ENCODE results near the gene HIVEP3. TPM values are rescaled to one million over a fixed set of nuclear protein-coding genes. Genes with fewer than 3 reads are reported as not detected.

HIVEP3 gene
- total and polyA plus RNA-seq, 2 of the 13 experiments (the other 11 are each of a cell fraction or from before 2014, with no cell fraction given), result 0.05 TPM; not detected in 1

DNA sequence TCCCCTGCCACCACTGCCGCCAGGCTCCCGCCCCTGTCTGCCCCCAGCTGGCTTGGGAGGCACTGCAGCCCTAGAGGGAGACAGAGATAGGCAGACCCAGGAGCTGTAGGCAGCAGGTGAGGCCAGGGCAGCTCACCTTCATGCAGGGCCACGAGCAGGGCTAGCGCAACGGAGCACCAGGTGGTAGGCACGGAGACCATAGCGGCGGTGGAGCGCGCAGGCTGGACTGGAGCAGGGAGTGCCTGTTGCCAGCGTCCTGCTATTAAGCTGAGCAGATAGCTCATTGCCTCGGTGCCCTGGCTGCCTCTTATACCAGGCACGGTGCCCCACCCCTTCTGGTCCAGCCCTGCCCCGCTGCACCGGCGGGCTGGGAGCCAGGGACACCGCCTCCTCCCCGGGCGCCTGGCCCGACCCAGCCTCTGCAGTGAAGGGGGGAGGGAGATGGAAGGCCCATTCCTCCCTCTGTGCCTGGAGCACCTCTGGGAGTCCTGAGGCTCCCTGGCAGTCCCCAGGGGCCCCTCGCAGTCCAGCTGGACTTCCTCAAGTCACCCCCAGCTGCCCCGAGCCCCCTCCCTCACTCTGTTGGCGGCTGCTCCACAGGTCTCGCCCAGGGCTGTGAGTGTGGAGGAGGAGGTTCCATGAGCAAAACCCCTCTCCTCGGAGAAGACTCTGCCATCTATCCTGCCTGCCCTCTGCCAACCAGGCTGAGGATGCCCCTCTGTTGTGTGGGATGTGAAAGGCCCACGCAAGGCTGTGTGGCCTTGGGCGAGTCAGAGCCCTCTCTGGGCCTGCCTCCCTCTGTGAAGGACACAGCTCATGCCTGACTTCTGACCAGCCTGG is 434.1 kb downstream of the HIVEP3 start, which contains the start of gene EDN2:
TSS of gene EDN2 (minus strand) at position 282 of the 840 bp plus-strand sequence. CDS start at position 200, 82 bp downstream.
- CTCF ChIA-PET (ENCODE audit: low intra/inter-chr PET ratio, low total read pairs), result no interaction called here
- ATAC-seq, result peak; percentile 85
- Histone ChIP-seq H4K20me1 (ENCODE audit: insufficient read depth, low read length) (no peaks in the 10 kb centered on the region), H3K4me3 (replicated peaks in 1 of 3; ENCODE audit: insufficient read depth in 1 of 3, low read depth in 2 of 3, low read length in 3 of 3) (no peak within 1 kb of the TSS), H3K27ac (ENCODE audit: extremely low read length, insufficient read depth, low read length) (no peak within 1 kb of the TSS), H3K27me3 (ENCODE audit: control insufficient read depth in 1 of 2, insufficient read depth in 2 of 2, low read length in 2 of 2) (peaks cover 0 to 8% of the 10 kb centered on the region in 2 experiments; a peak in 3 of 5 replicates), H3K9ac (ENCODE audit: insufficient read depth, low read depth, low read length) (no peak within 1 kb of the TSS), H3K4me2 (ENCODE audit: low read depth, low read length) (no peak within 1 kb of the TSS), H3K36me3 (replicated peaks in 1 of 2; ENCODE audit: control insufficient read depth in 1 of 2, insufficient read depth in 2 of 2, low read length in 2 of 2) (no peaks in the 10 kb centered on the region), H3K79me2 (ENCODE audit: insufficient read depth, low read length) (no peaks in the 10 kb centered on the region), H2AFZ (ENCODE audit: low read length) (no peak within 1 kb of the TSS), H3K4me1 (ENCODE audit: insufficient read depth, low read length) (peaks cover 20% of the 10 kb centered on the region), H3K9me3 (ENCODE audit: low read length) (no peaks in the 10 kb centered on the region)
- BruUV-seq (replicated peaks), result no TSS peak
- in situ Hi-C loops (cut with HindIII; ENCODE audit: extremely low pct_ligation_motif_present, low pct_unique_long_range_greater_than_20kb), result no loop called here
- no peak for FAIRE-seq
- POLR2A ChIA-PET, result no interaction called here
- TF ChIP-seq SMC3 (IDR thresholded peaks at IDR 0.05; ENCODE audit: low read length), result no peak
- TF ChIP-seq, protein P1, sequence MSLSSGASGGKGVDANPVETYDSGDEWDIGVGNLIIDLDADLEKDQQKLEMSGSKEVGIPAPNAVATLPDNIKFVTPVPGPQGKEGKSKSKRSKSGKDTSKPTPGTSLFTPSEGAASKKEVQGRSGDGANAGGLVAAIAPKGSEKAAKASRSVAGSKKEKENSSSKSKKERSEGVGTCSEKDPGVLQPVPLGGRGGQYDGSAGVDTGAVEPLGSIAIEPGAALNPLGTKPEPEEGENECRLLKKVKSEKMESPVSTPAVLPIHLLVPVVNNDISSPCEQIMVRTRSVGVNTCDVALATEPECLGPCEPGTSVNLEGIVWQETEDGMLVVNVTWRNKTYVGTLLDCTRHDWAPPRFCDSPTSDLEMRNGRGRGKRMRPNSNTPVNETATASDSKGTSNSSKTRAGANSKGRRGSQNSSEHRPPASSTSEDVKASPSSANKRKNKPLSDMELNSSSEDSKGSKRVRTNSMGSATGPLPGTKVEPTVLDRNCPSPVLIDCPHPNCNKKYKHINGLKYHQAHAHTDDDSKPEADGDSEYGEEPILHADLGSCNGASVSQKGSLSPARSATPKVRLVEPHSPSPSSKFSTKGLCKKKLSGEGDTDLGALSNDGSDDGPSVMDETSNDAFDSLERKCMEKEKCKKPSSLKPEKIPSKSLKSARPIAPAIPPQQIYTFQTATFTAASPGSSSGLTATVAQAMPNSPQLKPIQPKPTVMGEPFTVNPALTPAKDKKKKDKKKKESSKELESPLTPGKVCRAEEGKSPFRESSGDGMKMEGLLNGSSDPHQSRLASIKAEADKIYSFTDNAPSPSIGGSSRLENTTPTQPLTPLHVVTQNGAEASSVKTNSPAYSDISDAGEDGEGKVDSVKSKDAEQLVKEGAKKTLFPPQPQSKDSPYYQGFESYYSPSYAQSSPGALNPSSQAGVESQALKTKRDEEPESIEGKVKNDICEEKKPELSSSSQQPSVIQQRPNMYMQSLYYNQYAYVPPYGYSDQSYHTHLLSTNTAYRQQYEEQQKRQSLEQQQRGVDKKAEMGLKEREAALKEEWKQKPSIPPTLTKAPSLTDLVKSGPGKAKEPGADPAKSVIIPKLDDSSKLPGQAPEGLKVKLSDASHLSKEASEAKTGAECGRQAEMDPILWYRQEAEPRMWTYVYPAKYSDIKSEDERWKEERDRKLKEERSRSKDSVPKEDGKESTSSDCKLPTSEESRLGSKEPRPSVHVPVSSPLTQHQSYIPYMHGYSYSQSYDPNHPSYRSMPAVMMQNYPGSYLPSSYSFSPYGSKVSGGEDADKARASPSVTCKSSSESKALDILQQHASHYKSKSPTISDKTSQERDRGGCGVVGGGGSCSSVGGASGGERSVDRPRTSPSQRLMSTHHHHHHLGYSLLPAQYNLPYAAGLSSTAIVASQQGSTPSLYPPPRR (CRISPR knock-in tag; IDR thresholded peaks at IDR 0.05; ENCODE audit: borderline replicate concordance), result no peak
- TF ChIP-seq, protein P2, sequence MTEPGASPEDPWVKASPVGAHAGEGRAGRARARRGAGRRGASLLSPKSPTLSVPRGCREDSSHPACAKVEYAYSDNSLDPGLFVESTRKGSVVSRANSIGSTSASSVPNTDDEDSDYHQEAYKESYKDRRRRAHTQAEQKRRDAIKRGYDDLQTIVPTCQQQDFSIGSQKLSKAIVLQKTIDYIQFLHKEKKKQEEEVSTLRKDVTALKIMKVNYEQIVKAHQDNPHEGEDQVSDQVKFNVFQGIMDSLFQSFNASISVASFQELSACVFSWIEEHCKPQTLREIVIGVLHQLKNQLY (CRISPR knock-in tag; IDR thresholded peaks at IDR 0.05), result no peak
- no peak for TF ChIP-seq EHMT2 (IDR thresholded peaks at IDR 0.05; ENCODE audit: borderline replicate concordance, low read depth, low read length)
- no peak for TF ChIP-seq ZNF776 (CRISPR knock-in tag; IDR thresholded peaks at IDR 0.05)
- no peak for TF ChIP-seq NR2F2 (IDR thresholded peaks at IDR 0.05; ENCODE audit: borderline replicate concordance, low read depth)
- 0 out of 2 replicates have a peak, but pooled peaks have one; percentile 63 for TF ChIP-seq HNRNPL (IDR thresholded peaks at IDR 0.05; ENCODE audit: low read depth, low read length)
- TF ChIP-seq ZNF768 (CRISPR knock-in tag; IDR thresholded peaks at IDR 0.05), result peak; percentile 94
- TF ChIP-seq, protein P3, sequence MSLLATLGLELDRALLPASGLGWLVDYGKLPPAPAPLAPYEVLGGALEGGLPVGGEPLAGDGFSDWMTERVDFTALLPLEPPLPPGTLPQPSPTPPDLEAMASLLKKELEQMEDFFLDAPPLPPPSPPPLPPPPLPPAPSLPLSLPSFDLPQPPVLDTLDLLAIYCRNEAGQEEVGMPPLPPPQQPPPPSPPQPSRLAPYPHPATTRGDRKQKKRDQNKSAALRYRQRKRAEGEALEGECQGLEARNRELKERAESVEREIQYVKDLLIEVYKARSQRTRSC (CRISPR knock-in tag; IDR thresholded peaks at IDR 0.05; ENCODE audit: low read depth), result no peak
- TF ChIP-seq RXRA (CRISPR knock-in tag; IDR thresholded peaks at IDR 0.05), result no peak
- TF ChIP-seq, protein P4, sequence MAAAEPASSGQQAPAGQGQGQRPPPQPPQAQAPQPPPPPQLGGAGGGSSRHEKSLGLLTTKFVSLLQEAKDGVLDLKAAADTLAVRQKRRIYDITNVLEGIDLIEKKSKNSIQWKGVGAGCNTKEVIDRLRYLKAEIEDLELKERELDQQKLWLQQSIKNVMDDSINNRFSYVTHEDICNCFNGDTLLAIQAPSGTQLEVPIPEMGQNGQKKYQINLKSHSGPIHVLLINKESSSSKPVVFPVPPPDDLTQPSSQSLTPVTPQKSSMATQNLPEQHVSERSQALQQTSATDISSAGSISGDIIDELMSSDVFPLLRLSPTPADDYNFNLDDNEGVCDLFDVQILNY (CRISPR knock-in tag; conservative IDR thresholded peaks at IDR 0.05), result no peak
- TF ChIP-seq, protein P5, sequence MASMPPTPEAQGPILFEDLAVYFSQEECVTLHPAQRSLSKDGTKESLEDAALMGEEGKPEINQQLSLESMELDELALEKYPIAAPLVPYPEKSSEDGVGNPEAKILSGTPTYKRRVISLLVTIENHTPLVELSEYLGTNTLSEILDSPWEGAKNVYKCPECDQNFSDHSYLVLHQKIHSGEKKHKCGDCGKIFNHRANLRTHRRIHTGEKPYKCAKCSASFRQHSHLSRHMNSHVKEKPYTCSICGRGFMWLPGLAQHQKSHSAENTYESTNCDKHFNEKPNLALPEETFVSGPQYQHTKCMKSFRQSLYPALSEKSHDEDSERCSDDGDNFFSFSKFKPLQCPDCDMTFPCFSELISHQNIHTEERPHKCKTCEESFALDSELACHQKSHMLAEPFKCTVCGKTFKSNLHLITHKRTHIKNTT (CRISPR knock-in tag; IDR thresholded peaks at IDR 0.05), result no peak
- DNase-seq (ENCODE audit: low spot score), result no peak
- WGBS (ENCODE audit: low lambda C conversion rate), result 30% methylated on average over 6 of the region's 27 CpGs
- intact Hi-C loops (cut with micrococcal nuclease; ENCODE audit: unreplicated experiment), result no loop called here

Measured in HepG2 (cell line).